GM12875 (cell line): ENCODE data around the gene TMC4.

ENCODE experiments used
- H3K4me3 ChIP-seq: one replicate; pipeline ENCODE4 v1.5.1; 2011; ENCODE audit warnings: low read depth, low read length, control low read depth
- CTCF ChIP-seq: IDR thresholded peaks from 2 replicates; pipeline ENCODE4 v1.5.1; 2011; ENCODE audit warnings: low read depth, mild to moderate bottlenecking, control low read depth, inconsistent platforms, low read length, moderate library complexity, borderline replicate concordance; ENCODE audit not compliant: insufficient read depth

Gene TMC4

GRCh38 chr19:54138489-54139256, 34.3 kb downstream of the TMC4 start:
- H3K4me3 ChIP-seq = peak overlapping the region; percentile 89
- TF ChIP-seq CTCF = no peak

DNA sequence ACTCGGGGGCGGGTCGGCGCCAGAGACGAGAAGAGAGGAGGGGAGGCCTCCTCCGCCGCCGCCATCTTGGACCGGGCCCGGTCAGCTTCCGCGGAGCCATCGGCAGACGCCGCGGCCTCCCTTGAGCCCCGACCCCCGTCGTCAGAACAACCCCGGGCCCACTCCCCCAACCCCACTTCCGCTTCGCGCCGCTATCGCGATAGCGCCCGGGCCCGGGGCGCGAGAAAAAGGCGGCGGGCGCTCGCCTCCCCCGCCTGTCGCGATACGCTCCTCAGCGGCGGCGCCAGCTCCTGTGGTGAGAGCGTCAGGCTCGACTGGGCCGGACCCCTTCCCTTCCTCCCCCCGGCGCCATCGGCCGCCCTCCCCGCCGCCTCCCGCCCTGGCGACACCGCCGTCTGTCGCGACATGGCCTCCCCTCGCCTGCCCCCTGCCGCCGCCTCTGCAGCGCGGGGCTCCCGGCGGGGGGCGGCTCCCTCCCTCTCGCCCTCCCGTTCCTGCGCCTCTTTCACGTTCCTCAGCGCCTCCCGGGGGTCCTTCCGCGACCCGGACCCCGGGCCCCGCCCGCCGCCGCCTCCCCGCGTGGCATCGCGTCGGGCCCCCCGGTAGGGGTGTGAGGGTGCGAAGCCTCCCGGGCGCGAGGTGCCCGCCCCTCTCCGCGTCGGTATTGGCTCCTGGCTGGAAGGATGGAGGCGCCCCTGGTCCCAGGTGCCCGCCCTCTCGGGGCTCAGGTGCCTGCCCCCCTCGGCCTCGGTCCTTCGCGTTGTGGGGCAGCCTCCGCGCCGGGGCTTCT, 35.1 kb downstream of the TMC4 start, which contains the start of gene CNOT3:
Gene CNOT3, plus strand, starts transcription at position 64 of the 790 bp plus-strand sequence. CDS start 5,217 bp downstream, outside the sequence.
- TF ChIP-seq CTCF = no peak
- H3K4me3 ChIP-seq = peak within 1 kb of the TSS; percentile 89

GRCh38 chr19:54136864-54137698, 35.9 kb downstream of the TMC4 start:
- H3K4me3 ChIP-seq = peak overlapping the region; percentile 89
- no peak for TF ChIP-seq CTCF

DNA sequence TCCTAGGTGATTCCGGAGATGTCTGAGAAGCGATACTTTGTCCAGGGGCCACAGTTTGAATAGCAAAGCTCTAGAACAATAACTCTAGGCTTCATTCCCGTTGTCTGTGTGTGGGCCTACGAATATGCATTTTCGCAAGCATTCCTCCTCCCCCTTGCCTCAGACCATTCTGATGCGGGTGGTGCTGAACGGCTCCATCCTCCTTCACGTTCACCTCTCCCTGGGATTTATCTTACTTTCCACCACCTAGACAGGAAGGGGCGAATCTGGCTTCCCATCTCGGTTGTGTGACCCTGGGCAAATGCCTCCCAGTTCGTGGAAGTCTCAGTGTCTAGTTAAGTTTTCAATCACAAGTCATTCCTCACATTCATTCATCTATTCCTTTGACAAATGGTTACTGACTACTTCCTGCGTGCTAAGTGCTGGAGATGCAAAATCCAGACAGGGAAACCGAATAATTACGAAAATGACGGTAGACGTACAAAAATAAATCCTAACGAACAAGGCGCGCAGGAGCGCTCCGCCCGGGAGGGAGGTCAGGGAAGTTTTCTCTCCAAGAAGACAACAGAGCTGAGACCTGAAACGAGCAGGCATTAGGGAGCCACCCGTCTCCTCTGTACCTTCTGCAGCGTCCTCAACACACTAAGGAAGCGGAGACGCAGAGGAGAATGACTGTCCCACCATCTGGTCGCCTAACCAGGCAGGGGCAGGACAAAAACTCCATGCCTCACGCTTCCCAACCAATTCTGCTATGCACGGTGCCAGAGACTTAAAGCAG, 36.7 kb downstream of the TMC4 start:
- peak overlapping the region; percentile 41 for H3K4me3 ChIP-seq
- no peak for TF ChIP-seq CTCF

DNA sequence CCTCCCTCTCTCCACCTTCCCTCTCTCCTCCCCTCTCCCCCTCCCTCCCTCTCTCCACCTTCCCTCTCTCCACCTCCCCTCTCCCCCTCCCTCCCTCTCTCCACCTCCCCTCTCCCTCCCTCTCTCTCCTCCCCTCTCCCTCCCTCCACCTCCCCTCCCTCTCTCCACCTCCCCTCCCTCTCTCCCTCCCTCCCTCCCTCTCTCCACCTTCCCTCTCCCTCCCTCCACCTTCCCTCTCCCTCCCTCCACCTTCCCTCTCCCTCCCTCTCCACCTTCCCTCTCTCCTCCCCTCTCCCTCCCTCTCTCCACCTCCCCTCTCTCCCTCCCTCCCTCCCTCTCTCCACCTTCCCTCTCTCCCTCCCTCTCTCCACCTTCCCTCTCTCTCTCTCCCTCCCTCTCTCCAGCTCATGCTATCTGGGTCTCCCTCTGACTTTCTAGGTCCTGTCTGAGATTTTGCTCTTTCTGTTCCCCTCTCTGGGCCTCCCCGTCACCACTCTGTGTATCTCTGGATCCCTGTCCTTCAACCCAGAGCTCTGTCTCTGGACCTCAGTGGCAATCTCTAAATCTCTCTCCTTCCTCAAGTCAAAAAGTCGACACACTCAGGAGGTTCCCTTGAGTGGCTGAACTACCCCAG, 38.9 kb downstream of the TMC4 start:
- H3K4me3 ChIP-seq = no peak overlapping the region
- no peak for TF ChIP-seq CTCF
